Body of pancreas (tissue), 4 donors: ENCODE measurements around the gene TBL3. TPM values are rescaled to one million over a fixed set of nuclear protein-coding genes. Genes with fewer than 3 reads are reported as not detected.

Experiments
- ATAC-seq: fragments of 150-250 bp; one replicate; pipeline ENCODE4 v1.9.1; 2016
- DNase-seq, 4 donors: peaks; one replicate each; pipeline ENCODE4 v3.0.0-alpha.2; 2019
- H3K27ac ChIP-seq, 4 donors: fragments of 200-600 bp; sonication (generic); 1 replicate in 3 of 4; 2 replicates in 1 of 4; pipeline versions ENCODE4 v1.5.1 to v1.6.1; 2016 to 2019; ENCODE audit warnings: mild to moderate bottlenecking in 1 of 4, mixed read lengths in 1 of 4, moderate library complexity in 1 of 4
- H3K27me3 ChIP-seq, 2 donors: fragments of 200-600 bp; sonication (generic); one replicate each; pipeline ENCODE4 v1.6.0; 2016; ENCODE audit warnings: mild to moderate bottlenecking in 1 of 2
- H3K36me3 ChIP-seq, 2 donors: fragments of 200-600 bp; sonication (generic); replicated peaks in 1 of 2; 2 replicates each; pipeline ENCODE4 v1.5.1; 2016; ENCODE audit warnings: low read depth in 2 of 2; ENCODE audit not compliant: insufficient read depth in 1 of 2
- H3K4me1 ChIP-seq: fragments of 200-600 bp; sonication (generic); one replicate; pipeline ENCODE4 v1.6.0; 2016
- H3K4me3 ChIP-seq, 2 donors: fragments of 200-600 bp; sonication (generic); 1 replicate in 1 of 2; 2 replicates in 1 of 2; pipeline ENCODE4 v1.5.1; 2016 to 2019
- H3K9me3 ChIP-seq, 3 donors: fragments of 200-600 bp; sonication (generic); 1 replicate in 2 of 3; 2 replicates in 1 of 3; pipeline ENCODE4 v1.5.1; 2016
- CTCF ChIP-seq, 7 experiments: fragments of 450-650 bp in 4 of 7; fragments of 200-600 bp in 3 of 7; sonication (generic) in 3 of 7; IDR thresholded peaks; one replicate each; pipeline ENCODE4 v1.5.1; 2016 to 2019; ENCODE audit warnings: antibody characterized with exemption in 7 of 7
- POLR2A ChIP-seq, 3 donors: fragments of 450-650 bp; IDR thresholded peaks; one replicate each; pipeline ENCODE4 v1.6.1; 2016; ENCODE audit warnings: antibody characterized with exemption in 3 of 3, mild to moderate bottlenecking in 2 of 3
- WGBS, 2 donors: methylation state at CpG; one replicate each; pipeline ENCODE4 v1.1.5; 2017; 5-methylcytosine and 5-hydroxymethylcytosine counted together
- intact Hi-C: fragments of 100-400 bp; cut with DNase I; formaldehyde crosslinking; loops from one replicate; pipeline ENCODE4 v1.15.1; 2023
- small RNA-seq: library from RNA; depleted of rRNA; stranded (forward); fragments of <200 nt; gene quantifications from one replicate; pipeline ENCODE3, GENCODE V24; 2016
- total RNA-seq, 2 donors: library from RNA; depleted of rRNA; stranded (reverse); fragments of >200 nt; gene quantifications; one replicate each; pipeline ENCODE4 v1.1.0, GENCODE V29; 2016

TBL3 gene
- total RNA-seq, 2 donors from 2014 or later = 38.9 to 40.7 TPM

GRCh38 chr16:2030036-2030435, 58.2 kb downstream of the TBL3 start:
- intact Hi-C loops = no loop called here
- no peak for DNase-seq
- Histone ChIP-seq H3K9me3 (no peaks in the 10 kb centered on the region), H3K27me3 (no peaks in the 10 kb centered on the region), H3K4me3 (no peak overlapping the region), H3K27ac (peak overlapping the region in 1 of 4 donors; percentile 17), H3K4me1 (peaks cover 27% of the 10 kb centered on the region), H3K36me3 (no peaks in the 10 kb centered on the region)
- TF ChIP-seq POLR2A (IDR thresholded peaks at IDR 0.05) = no peak
- no peak for TF ChIP-seq CTCF (IDR thresholded peaks at IDR 0.05)
- 83 to 100% methylated on average over 4 to 11 of the region's 11 CpGs for WGBS, 2 donors
- no peak for ATAC-seq

- Histone ChIP-seq H3K27me3 (no peaks in the 10 kb centered on the region), H3K36me3 (no peaks in the 10 kb centered on the region), H3K27ac (peak overlapping the region in 1 of 4 donors; percentile 17), H3K4me3 (no peak overlapping the region), H3K4me1 (peaks cover 36% of the 10 kb centered on the region), H3K9me3 (no peaks in the 10 kb centered on the region)
- TF ChIP-seq POLR2A (IDR thresholded peaks at IDR 0.05) = no peak
- no peak for DNase-seq
- ATAC-seq = no peak
- 80% methylated on average over 11 of the region's 11 CpGs; no CpG with 5 or more reads in 1 of the 2 donors for WGBS, 2 donors
- intact Hi-C loops = no loop called here
These were observed 59.3 kb downstream of the TBL3 start for GRCh38 chr16:2031081-2031577.

Small RNA genes within 50 kb of the gene (small RNA-seq; reads per million reads assigned to genes)
- 0.66 reads per million, percentile 12 among the genes with 10 or more reads in this experiment for gene AC005363.2
- not detected for gene RN7SL219P
- not detected for gene SNORA10
- gene SNORA64 = not detected

Other genes with a start within 250 kb of the TBL3 start
- 100 to 1,000 TPM in 1 of 2 donors, 10 to 100 TPM in 1; 62.8 to 113 TPM for gene NME3, start 200.5 kb upstream of the TBL3 start, total RNA-seq
- 10 to 100 TPM; 13.5 to 33.3 TPM for gene EME2, start 199.2 kb upstream of the TBL3 start, total RNA-seq
- gene MRPS34, start 198.9 kb upstream of the TBL3 start, total RNA-seq = 10 to 100 TPM; 51.4 to 99.6 TPM
- 10 to 100 TPM; 95.9 to 97.8 TPM for gene SPSB3, start 189.5 kb upstream of the TBL3 start, total RNA-seq
- 10 to 100 TPM; 61.0 to 72.6 TPM for gene NUBP2, start 189.1 kb upstream of the TBL3 start, total RNA-seq
- 1 to 10 TPM; 5.2 to 9.2 TPM for gene IGFALS, start 178.3 kb upstream of the TBL3 start, total RNA-seq
- gene HAGH, start 145.2 kb upstream of the TBL3 start, total RNA-seq = 10 to 100 TPM; 45.7 to 46.5 TPM
- 10 to 100 TPM; 32.6 to 50.8 TPM for gene FAHD1, start 144.8 kb upstream of the TBL3 start, total RNA-seq
- gene MEIOB, start 99.9 kb upstream of the TBL3 start, total RNA-seq = under 1 TPM in 1 of 2 donors, not detected in 1; 0.26 TPM
- not detected for gene HS3ST6, start 53.6 kb upstream of the TBL3 start, total RNA-seq
- 10 to 100 TPM; 36.8 to 38.6 TPM for gene MSRB1, start 28.9 kb upstream of the TBL3 start, total RNA-seq
- gene RPL3L, start 17.4 kb upstream of the TBL3 start, total RNA-seq = 10 to 100 TPM in 1 of 2 donors, not detected in 1; 16.5 TPM
- 10 to 100 TPM; 39.2 to 86.1 TPM for gene NDUFB10, start 12.5 kb upstream of the TBL3 start, total RNA-seq
- 1,000 to 10,000 TPM; 2,300 to 2,472 TPM for gene RPS2, start 7.2 kb upstream of the TBL3 start, total RNA-seq
- gene RNF151, start 5.2 kb upstream of the TBL3 start, total RNA-seq = not detected
- not detected for gene NOXO1, start 9.4 kb downstream of the TBL3 start, total RNA-seq
- gene GFER, start 12.1 kb downstream of the TBL3 start, total RNA-seq = 10 to 100 TPM; 13.2 to 35.9 TPM
- 1 to 10 TPM in 1 of 2 donors, under 1 TPM in 1; 0.33 to 1.6 TPM for gene SYNGR3, start 17.9 kb downstream of the TBL3 start, total RNA-seq
- 10 to 100 TPM; 41.0 to 55.4 TPM for gene ZNF598, start 37.8 kb downstream of the TBL3 start, total RNA-seq
- gene NPW, start 47.7 kb downstream of the TBL3 start, total RNA-seq = not detected
- 10 to 100 TPM; 32.7 to 87.3 TPM for gene NHERF2, start 54.8 kb downstream of the TBL3 start, total RNA-seq
- gene NTHL1, start 75.8 kb downstream of the TBL3 start, total RNA-seq = 10 to 100 TPM; 15.2 to 19.7 TPM
- gene TSC2, start 75.9 kb downstream of the TBL3 start, total RNA-seq = 100 to 1,000 TPM in 1 of 2 donors, 10 to 100 TPM in 1; 73.9 to 152 TPM
- gene PKD1, start 163.8 kb downstream of the TBL3 start, total RNA-seq = 100 to 1,000 TPM in 1 of 2 donors, 10 to 100 TPM in 1; 78.9 to 237 TPM
- gene RAB26, start 176.6 kb downstream of the TBL3 start, total RNA-seq = 10 to 100 TPM; 25.4 to 28.8 TPM
- gene TRAF7, start 183.7 kb downstream of the TBL3 start, total RNA-seq = 10 to 100 TPM; 22.7 to 29.3 TPM
- under 1 TPM; 0.66 to 0.78 TPM for gene CASKIN1, start 224.6 kb downstream of the TBL3 start, total RNA-seq
- gene MLST8, start 233.4 kb downstream of the TBL3 start, total RNA-seq = 10 to 100 TPM; 32.4 to 59.0 TPM
- 1 to 10 TPM; 1.8 to 3.3 TPM for gene BRICD5, start 238.8 kb downstream of the TBL3 start, total RNA-seq
- gene PGP, start 242.8 kb downstream of the TBL3 start, total RNA-seq = 10 to 100 TPM in 1 of 2 donors, 1 to 10 TPM in 1; 7.8 to 15.8 TPM